ENCODE measurements around the gene USP51.
"Not testable (repeated sequence)": the region's sequence is repeated elsewhere in the genome, so short reads cannot be mapped to it uniquely, and the experiment has no call there.

USP51 gene

GRCh38 chrX:55490974-55491373 is 1.3 kb upstream of the USP51 start:
- H3K9me3 ChIP-seq (ENCODE audit: control insufficient read depth, insufficient read depth, low read length) = peaks cover 39% of the 10 kb centered on the region
- no peak overlapping the region for H3K9ac ChIP-seq (ENCODE audit: low read depth, low read length)
- no peaks in the 10 kb centered on the region for H3K27me3 ChIP-seq (ENCODE audit: control insufficient read depth, insufficient read depth, low read length)
- no peak overlapping the region for H3K4me3 ChIP-seq (ENCODE audit: low read depth, low read length)
- no peaks in the 10 kb centered on the region for H3K36me3 ChIP-seq (ENCODE audit: control insufficient read depth, insufficient read depth, low read length)
- H3K4me1 ChIP-seq (ENCODE audit: control insufficient read depth, insufficient read depth, low read length) = no peaks in the 10 kb centered on the region
- H3K27ac ChIP-seq (ENCODE audit: low read depth, low read length) = no peak overlapping the region

GRCh38 chrX:55490121-55490520 is 473 bp upstream of the USP51 start:
- H3K36me3 ChIP-seq (ENCODE audit: control insufficient read depth, insufficient read depth, low read length) = no peaks in the 10 kb centered on the region
- no peaks in the 10 kb centered on the region for H3K27me3 ChIP-seq (ENCODE audit: control insufficient read depth, insufficient read depth, low read length)
- peak overlapping the region; percentile 59 for H3K27ac ChIP-seq (ENCODE audit: low read depth, low read length)
- peak overlapping the region; percentile 83 for H3K4me3 ChIP-seq (ENCODE audit: low read depth, low read length)
- no peak overlapping the region for H3K9ac ChIP-seq (ENCODE audit: low read depth, low read length)
- no peaks in the 10 kb centered on the region for H3K4me1 ChIP-seq (ENCODE audit: control insufficient read depth, insufficient read depth, low read length)
- peaks cover 39% of the 10 kb centered on the region for H3K9me3 ChIP-seq (ENCODE audit: control insufficient read depth, insufficient read depth, low read length)

GRCh38 chrX:55488593-55489313 is 895 bp downstream of the USP51 start:
- Histone ChIP-seq H3K27me3 (ENCODE audit: control insufficient read depth, insufficient read depth, low read length) (no peaks in the 10 kb centered on the region), H3K9me3 (ENCODE audit: control insufficient read depth, insufficient read depth, low read length) (peaks cover 44% of the 10 kb centered on the region), H3K4me1 (ENCODE audit: control insufficient read depth, insufficient read depth, low read length) (no peaks in the 10 kb centered on the region), H3K4me3 (ENCODE audit: low read depth, low read length) (peak overlapping the region; percentile 83), H3K36me3 (ENCODE audit: control insufficient read depth, insufficient read depth, low read length) (no peaks in the 10 kb centered on the region), H3K9ac (ENCODE audit: low read depth, low read length) (peak overlapping the region; percentile 78), H3K27ac (ENCODE audit: low read depth, low read length) (peak overlapping the region; percentile 89)

- Histone ChIP-seq H3K27me3 (ENCODE audit: control insufficient read depth, insufficient read depth, low read length) (no peaks in the 10 kb centered on the region), H3K9ac (ENCODE audit: low read depth, low read length) (no peak overlapping the region), H3K9me3 (ENCODE audit: control insufficient read depth, insufficient read depth, low read length) (peaks cover 48% of the 10 kb centered on the region), H3K4me3 (ENCODE audit: low read depth, low read length) (peak overlapping the region; percentile 83), H3K36me3 (ENCODE audit: control insufficient read depth, insufficient read depth, low read length) (no peaks in the 10 kb centered on the region), H3K27ac (ENCODE audit: low read depth, low read length) (no peak overlapping the region), H3K4me1 (ENCODE audit: control insufficient read depth, insufficient read depth, low read length) (no peaks in the 10 kb centered on the region)
Observed at GRCh38 chrX:55488006-55488592, 1.5 kb downstream of the USP51 start.

GRCh38 chrX:55487143-55487542 is 2.5 kb downstream of the USP51 start:
- no peak overlapping the region for H3K27ac ChIP-seq (ENCODE audit: low read depth, low read length)
- no peak overlapping the region for H3K9ac ChIP-seq (ENCODE audit: low read depth, low read length)
- no peak overlapping the region for H3K4me3 ChIP-seq (ENCODE audit: low read depth, low read length)
- no peaks in the 10 kb centered on the region for H3K4me1 ChIP-seq (ENCODE audit: control insufficient read depth, insufficient read depth, low read length)
- no peaks in the 10 kb centered on the region for H3K27me3 ChIP-seq (ENCODE audit: control insufficient read depth, insufficient read depth, low read length)
- peaks cover 51% of the 10 kb centered on the region for H3K9me3 ChIP-seq (ENCODE audit: control insufficient read depth, insufficient read depth, low read length)
- H3K36me3 ChIP-seq (ENCODE audit: control insufficient read depth, insufficient read depth, low read length) = no peaks in the 10 kb centered on the region

GRCh38 chrX:55486736-55487135 is 2.9 kb downstream of the USP51 start:
- Histone ChIP-seq H3K36me3 (ENCODE audit: control insufficient read depth, insufficient read depth, low read length) (no peaks in the 10 kb centered on the region), H3K27me3 (ENCODE audit: control insufficient read depth, insufficient read depth, low read length) (no peaks in the 10 kb centered on the region), H3K4me1 (ENCODE audit: control insufficient read depth, insufficient read depth, low read length) (no peaks in the 10 kb centered on the region), H3K4me3 (ENCODE audit: low read depth, low read length) (no peak overlapping the region), H3K9ac (ENCODE audit: low read depth, low read length) (no peak overlapping the region), H3K27ac (ENCODE audit: low read depth, low read length) (no peak overlapping the region), H3K9me3 (ENCODE audit: control insufficient read depth, insufficient read depth, low read length) (peaks cover 51% of the 10 kb centered on the region)

GRCh38 chrX:55484948-55485347 is 4.7 kb downstream of the USP51 start:
- H3K9ac ChIP-seq (ENCODE audit: low read depth, low read length) = no peak overlapping the region
- H3K36me3 ChIP-seq (ENCODE audit: control insufficient read depth, insufficient read depth, low read length) = no peaks in the 10 kb centered on the region
- no peak overlapping the region for H3K27ac ChIP-seq (ENCODE audit: low read depth, low read length)
- peaks cover 53% of the 10 kb centered on the region for H3K9me3 ChIP-seq (ENCODE audit: control insufficient read depth, insufficient read depth, low read length)
- no peak overlapping the region for H3K4me3 ChIP-seq (ENCODE audit: low read depth, low read length)
- H3K27me3 ChIP-seq (ENCODE audit: control insufficient read depth, insufficient read depth, low read length) = no peaks in the 10 kb centered on the region
- H3K4me1 ChIP-seq (ENCODE audit: control insufficient read depth, insufficient read depth, low read length) = no peaks in the 10 kb centered on the region

GRCh38 chrX:55480390-55481062 is 9.1 kb downstream of the USP51 start:
- no peaks in the 10 kb centered on the region for H3K27me3 ChIP-seq (ENCODE audit: control insufficient read depth, insufficient read depth, low read length)
- H3K4me3 ChIP-seq (ENCODE audit: low read depth, low read length) = no peak overlapping the region
- H3K27ac ChIP-seq (ENCODE audit: low read depth, low read length) = no peak overlapping the region
- no peaks in the 10 kb centered on the region for H3K36me3 ChIP-seq (ENCODE audit: control insufficient read depth, insufficient read depth, low read length)
- no peak overlapping the region for H3K9ac ChIP-seq (ENCODE audit: low read depth, low read length)
- no peaks in the 10 kb centered on the region for H3K4me1 ChIP-seq (ENCODE audit: control insufficient read depth, insufficient read depth, low read length)
- peaks cover 35% of the 10 kb centered on the region for H3K9me3 ChIP-seq (ENCODE audit: control insufficient read depth, insufficient read depth, low read length)

GRCh38 chrX:55479956-55480355 is 9.7 kb downstream of the USP51 start:
- H3K36me3 ChIP-seq (ENCODE audit: control insufficient read depth, insufficient read depth, low read length); H3K27me3 ChIP-seq (ENCODE audit: control insufficient read depth, insufficient read depth, low read length); H3K4me3 ChIP-seq (ENCODE audit: low read depth, low read length); H3K4me1 ChIP-seq (ENCODE audit: control insufficient read depth, insufficient read depth, low read length); H3K9ac ChIP-seq (ENCODE audit: low read depth, low read length); H3K27ac ChIP-seq (ENCODE audit: low read depth, low read length): not testable (repeated sequence)
- H3K9me3 ChIP-seq (ENCODE audit: control insufficient read depth, insufficient read depth, low read length) = peaks cover 35% of the 10 kb centered on the region

- not testable (repeated sequence) for H3K27ac ChIP-seq (ENCODE audit: low read depth, low read length); H3K36me3 ChIP-seq (ENCODE audit: control insufficient read depth, insufficient read depth, low read length); H3K9me3 ChIP-seq (ENCODE audit: control insufficient read depth, insufficient read depth, low read length); H3K27me3 ChIP-seq (ENCODE audit: control insufficient read depth, insufficient read depth, low read length); H3K9ac ChIP-seq (ENCODE audit: low read depth, low read length); H3K4me3 ChIP-seq (ENCODE audit: low read depth, low read length); H3K4me1 ChIP-seq (ENCODE audit: control insufficient read depth, insufficient read depth, low read length)
Observed at GRCh38 chrX:55465791-55466190, 23.9 kb downstream of the USP51 start.

GRCh38 chrX:55465108-55465507 is 24.5 kb downstream of the USP51 start:
- H3K4me3 ChIP-seq (ENCODE audit: low read depth, low read length); H3K27me3 ChIP-seq (ENCODE audit: control insufficient read depth, insufficient read depth, low read length); H3K4me1 ChIP-seq (ENCODE audit: control insufficient read depth, insufficient read depth, low read length): not testable (repeated sequence)

More at GRCh38 chrX:55465108-55465507, 24.5 kb downstream of the USP51 start:
- not testable (repeated sequence) for H3K36me3 ChIP-seq (ENCODE audit: control insufficient read depth, insufficient read depth, low read length); H3K9ac ChIP-seq (ENCODE audit: low read depth, low read length); H3K27ac ChIP-seq (ENCODE audit: low read depth, low read length); H3K9me3 ChIP-seq (ENCODE audit: control insufficient read depth, insufficient read depth, low read length)
